ENCODE measurements around the gene WDHD1.

GRCh38 chr14:54944737-54945391 is 82.0 kb downstream of the WDHD1 start:
- TF ChIP-seq CTCF (IDR thresholded peaks at IDR 0.05 in 8 of 11, conservative IDR thresholded peaks at IDR 0.05 in 3 of 11) (no peak), POLR2AphosphoS5 (IDR thresholded peaks at IDR 0.05) (no peak)
